ENCODE measurements around the gene MYL3.

Gene MYL3

GRCh38 chr3:46899151-46900006 is 36.1 kb upstream of the MYL3 start:
- DNase-seq = no peak

- DNase-seq = no peak
Measured at GRCh38 chr3:46898321-46899150, 35.3 kb upstream of the MYL3 start.

GRCh38 chr3:46897829-46898320 is 34.6 kb upstream of the MYL3 start:
- no peak for DNase-seq

GRCh38 chr3:46897031-46897430 is 33.8 kb upstream of the MYL3 start:
- no peak for DNase-seq

- no peak for DNase-seq
Measured at GRCh38 chr3:46896386-46896785, 33.1 kb upstream of the MYL3 start.

DNA sequence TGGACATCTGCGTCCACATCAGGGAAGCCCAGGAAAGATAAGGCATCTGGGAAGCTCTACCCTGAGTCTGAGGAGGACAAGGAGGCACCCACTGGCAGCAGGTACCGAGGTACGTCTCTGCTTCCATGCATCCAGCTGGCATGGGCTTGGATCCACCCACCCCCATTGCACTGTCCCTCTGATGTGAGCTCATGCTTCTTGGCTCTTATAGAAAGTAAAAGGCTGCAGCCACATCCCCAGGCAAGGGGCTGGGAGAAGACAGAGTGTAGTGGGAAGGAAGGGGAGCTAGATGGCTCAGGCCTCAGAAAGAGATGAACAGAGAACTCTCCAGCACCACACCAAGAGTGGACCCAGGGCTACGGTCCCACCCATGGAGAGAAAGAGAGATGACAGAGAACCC is 32.5 kb upstream of the MYL3 start:
- no peak for DNase-seq

GRCh38 chr3:46895204-46895660 is 32.0 kb upstream of the MYL3 start:
- peak; percentile 66 for DNase-seq

DNA sequence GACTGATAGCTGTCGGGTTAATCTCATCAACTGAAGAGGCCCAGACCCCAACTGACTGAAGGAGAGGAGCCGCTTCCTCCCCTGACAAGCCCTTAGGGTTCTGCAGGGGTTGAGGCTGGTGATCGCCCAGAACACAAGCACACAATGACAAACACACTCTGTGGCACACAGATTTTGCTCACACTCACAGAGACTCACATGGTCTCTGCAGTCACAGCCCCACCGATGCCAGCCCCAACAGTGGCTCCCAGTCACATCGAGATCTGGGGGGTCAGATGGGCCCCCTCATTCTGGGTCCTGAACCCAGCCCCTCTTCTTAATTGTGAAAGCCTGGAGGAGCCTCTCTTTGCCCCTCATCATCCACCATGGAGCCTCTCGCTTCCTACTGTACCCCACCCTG is 31.0 kb upstream of the MYL3 start:
- DNase-seq = no peak

DNA sequence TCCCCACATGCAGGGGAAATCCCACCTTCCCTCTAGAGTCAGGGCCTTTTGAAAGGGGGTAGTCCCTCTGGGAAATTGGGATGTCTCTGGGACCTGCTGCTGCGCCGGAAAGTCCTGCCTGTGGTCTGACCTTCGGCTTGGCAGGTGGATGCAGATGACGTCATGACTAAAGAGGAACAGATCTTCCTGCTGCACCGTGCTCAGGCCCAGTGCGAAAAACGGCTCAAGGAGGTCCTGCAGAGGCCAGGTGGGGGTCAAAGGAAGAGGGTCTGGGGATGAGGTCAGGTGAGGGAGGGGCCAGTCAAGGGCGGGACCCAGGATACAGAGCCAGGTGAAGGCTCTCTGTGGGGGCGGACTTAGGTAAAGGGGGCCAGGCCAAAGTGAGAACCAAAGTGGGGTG is 30.5 kb upstream of the MYL3 start:
- no peak for DNase-seq

- no peak for DNase-seq
Measured at GRCh38 chr3:46893146-46893748, 30.0 kb upstream of the MYL3 start.

- peak; percentile 43 for DNase-seq
Measured at GRCh38 chr3:46892285-46893145, 29.3 kb upstream of the MYL3 start.

- DNase-seq = no peak
Measured at GRCh38 chr3:46891132-46891531, 27.9 kb upstream of the MYL3 start.

- DNase-seq = no peak
Measured at GRCh38 chr3:46890132-46890531, 26.9 kb upstream of the MYL3 start.

DNA sequence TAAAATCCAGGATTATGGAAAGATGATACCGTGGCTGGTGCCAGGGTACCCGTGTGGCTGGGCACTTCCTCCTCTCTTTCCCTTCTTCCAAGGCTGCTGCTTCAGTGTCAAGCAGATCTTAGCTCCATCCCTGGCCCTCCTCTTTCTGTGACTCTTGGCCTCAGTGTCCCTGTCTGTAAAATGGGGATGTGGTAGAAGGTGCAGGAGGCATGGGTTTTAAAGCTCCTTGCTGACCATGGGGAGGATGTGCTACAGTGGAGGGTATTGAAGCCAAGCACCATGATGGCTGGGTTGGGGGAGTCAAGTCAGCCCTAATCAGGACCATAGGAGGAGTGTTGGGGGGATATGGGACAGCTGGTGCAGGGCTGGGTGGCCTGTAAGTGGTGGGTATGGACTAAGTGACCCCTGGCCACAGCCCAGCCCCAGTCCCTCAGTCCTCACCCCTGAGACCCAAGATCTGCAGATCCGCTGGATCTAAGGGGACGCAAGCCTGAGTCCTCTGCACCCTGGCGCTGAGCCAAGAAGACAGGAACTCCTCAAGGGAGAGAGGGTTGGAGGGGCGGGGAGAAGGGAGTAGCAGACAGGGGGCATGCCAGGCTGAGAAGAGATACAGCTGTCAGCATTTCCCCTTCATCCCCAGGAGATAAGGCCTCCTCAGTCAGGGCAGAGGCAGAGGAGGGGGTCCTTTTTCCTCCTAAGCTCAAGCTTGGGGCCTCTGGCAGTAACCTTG is 26.3 kb upstream of the MYL3 start:
- no peak for DNase-seq

- no peak for DNase-seq
Measured at GRCh38 chr3:46888705-46889104, 25.5 kb upstream of the MYL3 start.

DNA sequence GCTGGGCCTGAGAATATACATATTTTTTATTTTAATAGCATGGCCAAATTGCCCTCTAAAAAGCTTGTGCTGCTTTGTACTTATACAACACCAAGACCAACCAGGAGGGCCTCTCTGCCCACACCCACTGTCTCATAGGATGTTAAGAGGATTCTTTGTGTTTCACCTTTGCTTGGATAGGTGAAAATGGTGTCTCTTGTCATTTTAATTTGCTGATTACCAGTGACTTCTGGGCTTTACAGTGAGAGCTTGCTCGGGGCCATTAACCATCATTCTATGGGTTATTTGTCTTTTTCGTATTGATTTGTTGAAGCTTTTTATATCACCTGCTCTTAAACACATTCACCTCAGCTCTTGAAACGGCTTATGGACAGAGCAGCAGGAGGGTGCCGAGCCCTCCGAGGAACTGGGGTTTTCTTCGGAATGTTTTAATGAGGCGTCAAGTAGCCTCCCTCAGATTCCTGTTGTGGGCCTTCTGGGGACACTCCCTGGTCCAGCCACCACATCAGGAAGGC is 24.8 kb upstream of the MYL3 start:
- DNase-seq = no peak

DNA sequence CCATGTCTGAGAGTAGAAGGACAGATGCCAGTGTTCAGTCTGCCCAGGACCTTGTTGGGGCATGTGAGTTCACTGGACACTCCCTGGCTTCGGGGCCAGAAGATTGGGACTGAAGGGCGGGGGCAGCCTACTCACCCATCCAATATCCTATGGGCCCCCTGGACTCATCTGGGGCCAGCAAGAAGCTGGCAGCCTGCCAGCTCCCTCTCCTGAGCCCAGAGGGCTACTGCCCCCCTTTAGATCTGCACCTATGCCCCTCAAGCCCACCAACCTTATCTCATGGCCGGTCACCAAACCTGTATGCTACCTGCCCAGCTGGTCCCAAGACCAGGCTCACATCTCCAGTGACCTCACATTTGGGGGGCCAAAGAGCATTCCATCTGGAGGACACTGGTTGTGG is 22.4 kb upstream of the MYL3 start:
- no peak for DNase-seq

DNA sequence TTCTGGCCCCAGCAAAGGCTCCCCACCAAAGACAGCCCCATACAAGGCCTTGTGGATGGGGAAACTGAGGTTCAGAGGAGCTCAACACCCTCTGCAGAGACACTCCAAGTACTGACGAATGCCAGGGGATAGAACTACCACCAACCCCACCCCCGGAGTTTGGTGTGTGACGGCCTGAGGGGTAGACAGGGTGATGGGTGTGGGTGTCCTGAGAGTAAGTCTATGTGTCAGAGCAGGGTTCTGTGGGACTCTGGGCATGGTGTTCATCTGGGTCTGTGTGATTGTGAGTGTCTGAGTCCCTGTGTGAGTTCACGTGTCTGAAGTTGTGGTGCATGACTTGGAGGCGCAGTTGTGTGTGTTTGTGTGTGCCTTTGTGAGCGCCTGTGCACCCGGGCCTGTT is 21.7 kb upstream of the MYL3 start:
- no peak for DNase-seq

- no peak for DNase-seq
Measured at GRCh38 chr3:46884427-46884826, 21.2 kb upstream of the MYL3 start.

DNA sequence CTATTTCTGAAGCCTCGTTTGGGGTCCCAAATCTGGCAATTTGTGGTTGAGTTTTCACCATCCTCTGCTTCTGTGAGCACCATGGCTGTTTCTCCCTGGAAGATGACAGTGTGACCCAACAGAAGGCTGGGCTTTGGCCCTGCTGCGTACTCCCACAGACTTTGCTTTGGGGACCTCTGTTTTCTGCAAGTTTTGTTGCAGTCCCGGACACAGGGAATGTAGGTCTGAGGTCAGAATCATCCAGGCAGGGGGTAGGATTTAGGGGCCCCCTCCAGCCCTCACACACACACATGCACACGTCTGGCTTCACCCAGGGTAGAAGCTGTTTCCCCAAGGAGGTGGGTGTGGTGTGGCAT is 20.6 kb upstream of the MYL3 start:
- no peak for DNase-seq

DNA sequence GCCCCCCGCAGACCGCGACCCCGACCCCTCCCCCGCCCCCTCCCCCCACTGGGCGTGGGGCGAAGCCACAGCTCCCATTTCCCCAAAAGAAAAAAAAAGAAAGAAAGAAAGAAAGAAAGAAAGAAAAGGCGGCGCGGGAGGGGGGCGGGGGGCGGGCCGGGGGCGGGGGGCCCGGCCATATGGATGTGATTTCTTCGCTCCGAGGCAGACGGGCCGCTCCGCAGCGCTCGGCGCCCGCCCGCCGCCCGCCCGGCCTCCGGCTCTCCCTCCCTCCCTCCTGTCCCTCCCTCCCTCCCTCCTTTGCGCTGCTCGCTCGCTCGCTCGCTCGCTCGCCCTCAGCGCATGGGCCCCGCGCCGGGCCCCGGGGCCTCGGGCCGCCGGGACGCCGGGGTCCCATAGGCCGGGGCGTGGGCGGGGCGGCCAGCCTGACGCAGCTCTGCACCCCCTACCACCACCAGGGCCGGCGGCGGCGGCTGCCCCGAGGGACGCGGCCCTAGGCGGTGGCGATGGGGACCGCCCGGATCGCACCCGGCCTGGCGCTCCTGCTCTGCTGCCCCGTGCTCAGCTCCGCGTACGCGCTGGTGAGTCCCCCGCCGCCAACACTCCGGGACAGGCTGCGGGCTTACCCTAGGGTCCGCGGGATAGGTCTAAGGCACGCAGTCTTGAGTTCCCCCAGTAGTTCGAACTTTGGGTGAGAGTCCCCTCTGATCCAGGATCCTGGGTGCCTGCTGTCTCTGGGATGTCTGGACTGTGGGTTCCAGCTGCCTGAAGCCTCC is 20.0 kb upstream of the MYL3 start:
- DNase-seq = no peak
